ENCODE data around the gene MIS12.

Gene MIS12

GRCh38 chr17:5500247-5500588, 13.9 kb downstream of the MIS12 start:
- DNase-seq (ENCODE audit: low spot score): peak; percentile 18

GRCh38 chr17:5500589-5501391, 14.4 kb downstream of the MIS12 start:
- DNase-seq (ENCODE audit: low spot score): peak; percentile 84

- no peak for DNase-seq (ENCODE audit: low spot score)
Measured at GRCh38 chr17:5501685-5502084, 15.3 kb downstream of the MIS12 start.

- no peak for DNase-seq (ENCODE audit: low spot score)
Measured at GRCh38 chr17:5502552-5502951, 16.2 kb downstream of the MIS12 start.

- no peak for DNase-seq (ENCODE audit: low spot score)
Measured at GRCh38 chr17:5506307-5506706, 19.9 kb downstream of the MIS12 start.

- no peak for DNase-seq (ENCODE audit: low spot score)
Measured at GRCh38 chr17:5508810-5509209, 22.4 kb downstream of the MIS12 start.

GRCh38 chr17:5509482-5509881, 23.1 kb downstream of the MIS12 start:
- DNase-seq (ENCODE audit: low spot score): no peak

GRCh38 chr17:5510771-5511170, 24.4 kb downstream of the MIS12 start:
- DNase-seq (ENCODE audit: low spot score): no peak

GRCh38 chr17:5511401-5512225, 25.2 kb downstream of the MIS12 start:
- no peak for DNase-seq (ENCODE audit: low spot score)

GRCh38 chr17:5513628-5514027, 27.3 kb downstream of the MIS12 start:
- no peak for DNase-seq (ENCODE audit: low spot score)

GRCh38 chr17:5514976-5515375, 28.6 kb downstream of the MIS12 start:
- DNase-seq (ENCODE audit: low spot score): no peak

- DNase-seq (ENCODE audit: low spot score): no peak
Measured at GRCh38 chr17:5516060-5516792, 29.9 kb downstream of the MIS12 start.

GRCh38 chr17:5522476-5522875, 36.1 kb downstream of the MIS12 start:
- DNase-seq (ENCODE audit: low spot score): no peak

GRCh38 chr17:5523249-5523648, 36.9 kb downstream of the MIS12 start:
- DNase-seq (ENCODE audit: low spot score): no peak

GRCh38 chr17:5526821-5527598, 40.6 kb downstream of the MIS12 start:
- DNase-seq (ENCODE audit: low spot score): no peak

- no peak for DNase-seq (ENCODE audit: low spot score)
Measured at GRCh38 chr17:5527601-5528250, 41.4 kb downstream of the MIS12 start.

- DNase-seq (ENCODE audit: low spot score): no peak
Measured at GRCh38 chr17:5530265-5531084, 44.1 kb downstream of the MIS12 start.

GRCh38 chr17:5531085-5531418, 44.7 kb downstream of the MIS12 start:
- no peak for DNase-seq (ENCODE audit: low spot score)

- DNase-seq (ENCODE audit: low spot score): no peak
Measured at GRCh38 chr17:5532581-5532980, 46.2 kb downstream of the MIS12 start.

- no peak for DNase-seq (ENCODE audit: low spot score)
Measured at GRCh38 chr17:5533486-5534315, 47.3 kb downstream of the MIS12 start.
